K562 treated with DMSO at 1 percent for 12 hours (cell line): ENCODE measurements around the gene NXPH1. TPM values are rescaled to one million over a fixed set of nuclear protein-coding genes. Genes with fewer than 3 reads are reported as not detected.

Experiments
- total RNA-seq: library from RNA; unstranded; fragments of 300-600 nt; gene quantifications from 2 replicates; pipeline ENCODE4 v1.2.3, GENCODE V29; 2022; ENCODE audit not compliant: insufficient read depth

Gene NXPH1
- not detected in 2 replicates for total RNA-seq

DNA sequence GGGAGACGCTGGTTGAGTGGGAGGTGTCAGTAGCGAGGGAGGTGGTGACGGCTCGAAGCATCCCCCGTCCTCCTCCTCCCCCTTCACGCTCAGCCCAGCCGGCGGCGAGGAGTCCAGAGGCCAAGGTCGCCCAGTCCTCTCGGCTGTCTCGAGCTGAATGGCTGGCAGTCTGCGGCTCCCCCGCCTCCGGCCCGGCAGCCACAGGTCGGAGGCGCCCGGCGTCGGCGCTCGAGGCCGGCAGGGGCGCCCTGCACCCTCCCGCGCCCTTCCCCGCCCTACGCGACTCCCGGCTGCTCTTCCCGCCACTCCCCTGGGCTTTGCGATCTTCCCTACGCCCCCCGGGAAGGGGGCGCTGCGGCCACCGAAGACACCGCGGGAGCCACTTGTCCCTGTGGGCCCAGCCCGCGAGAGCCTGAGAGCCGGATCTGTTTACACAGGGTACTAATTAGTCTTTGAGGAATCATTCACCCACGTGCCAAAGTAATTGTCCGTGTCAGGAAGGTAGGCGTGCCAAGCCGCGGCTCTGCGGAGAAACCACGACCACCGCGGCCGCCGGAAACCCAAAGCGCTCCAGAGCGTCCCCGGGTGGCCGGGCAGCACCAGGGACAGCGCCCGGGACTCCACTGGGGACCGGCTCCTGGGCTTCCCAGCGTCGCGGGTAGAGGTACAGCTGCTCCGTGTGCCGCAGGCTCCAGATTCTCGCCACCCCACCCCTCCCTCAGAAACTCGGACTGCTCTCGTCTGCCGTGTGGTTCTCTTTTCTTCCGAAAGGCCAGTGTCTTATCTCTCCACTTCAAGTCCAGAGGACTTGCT, at the start of gene NXPH1:
NXPH1 (plus strand) TSS at position 133 of the 813 bp plus-strand sequence.

Other genes with a start within 250 kb of the NXPH1 start
- gene ICA1, start 171.4 kb upstream of the NXPH1 start, total RNA-seq = 20.0 and 62.3 TPM in 2 replicates